ENCODE data around the gene FOXP1. TPM values are rescaled to one million over a fixed set of nuclear protein-coding genes. Genes with fewer than 3 reads are reported as not detected.

FOXP1 gene
- total RNA-seq, 1 experiment from 2014 or later: 2.9 TPM

GRCh38 chr3:71162221-71162620 lies 421.3 kb downstream of the FOXP1 start:
- no peak for DNase-seq (ENCODE audit: low read depth, low spot score)
- TF ChIP-seq REST (IDR thresholded peaks at IDR 0.05; ENCODE audit: insufficient read depth in 1 of 2, low read depth in 2 of 2, low read length in 1 of 2): no peak
- TF ChIP-seq POLR2AphosphoS5 (IDR thresholded peaks at IDR 0.05; ENCODE audit: low read depth, low read length): no peak
- no peak for TF ChIP-seq SIN3A (IDR thresholded peaks at IDR 0.05; ENCODE audit: borderline replicate concordance, insufficient read depth, low read depth, low read length)
- TF ChIP-seq, protein P1, sequence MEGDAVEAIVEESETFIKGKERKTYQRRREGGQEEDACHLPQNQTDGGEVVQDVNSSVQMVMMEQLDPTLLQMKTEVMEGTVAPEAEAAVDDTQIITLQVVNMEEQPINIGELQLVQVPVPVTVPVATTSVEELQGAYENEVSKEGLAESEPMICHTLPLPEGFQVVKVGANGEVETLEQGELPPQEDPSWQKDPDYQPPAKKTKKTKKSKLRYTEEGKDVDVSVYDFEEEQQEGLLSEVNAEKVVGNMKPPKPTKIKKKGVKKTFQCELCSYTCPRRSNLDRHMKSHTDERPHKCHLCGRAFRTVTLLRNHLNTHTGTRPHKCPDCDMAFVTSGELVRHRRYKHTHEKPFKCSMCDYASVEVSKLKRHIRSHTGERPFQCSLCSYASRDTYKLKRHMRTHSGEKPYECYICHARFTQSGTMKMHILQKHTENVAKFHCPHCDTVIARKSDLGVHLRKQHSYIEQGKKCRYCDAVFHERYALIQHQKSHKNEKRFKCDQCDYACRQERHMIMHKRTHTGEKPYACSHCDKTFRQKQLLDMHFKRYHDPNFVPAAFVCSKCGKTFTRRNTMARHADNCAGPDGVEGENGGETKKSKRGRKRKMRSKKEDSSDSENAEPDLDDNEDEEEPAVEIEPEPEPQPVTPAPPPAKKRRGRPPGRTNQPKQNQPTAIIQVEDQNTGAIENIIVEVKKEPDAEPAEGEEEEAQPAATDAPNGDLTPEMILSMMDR (IDR thresholded peaks at IDR 0.05): no peak; the same call in 1 of the 2 replicates
- no peak for TF ChIP-seq TCF7L2 (IDR thresholded peaks at IDR 0.05; ENCODE audit: low read depth, low read length)
- Histone ChIP-seq H3K4me3 (ENCODE audit: low read depth in 2 of 2, low read length in 2 of 2) (no peak overlapping the region), H3K27ac (ENCODE audit: low read length) (no peak overlapping the region), H3K36me3 (ENCODE audit: control insufficient read depth, insufficient read depth, low read length) (no peaks in the 10 kb centered on the region), H3K27me3 (ENCODE audit: control insufficient read depth, insufficient read depth, low read length) (no peaks in the 10 kb centered on the region), H3K9me3 (ENCODE audit: control insufficient read depth, insufficient read depth, low read depth, low read length) (no peaks in the 10 kb centered on the region), H3K4me1 (ENCODE audit: control insufficient read depth, insufficient read depth, low read length) (no peaks in the 10 kb centered on the region)
- no peak for ATAC-seq
- POLR2A ChIA-PET: no interaction called here
- in situ Hi-C loops (cut with HindIII; ENCODE audit: low pct_unique_long_range_greater_than_20kb, low sequenced_read_pairs) (no loop called here), intact Hi-C loops (cut with micrococcal nuclease; ENCODE audit: unreplicated experiment) (no loop called here)
- CTCF ChIA-PET: no interaction called here
- no TSS peak for BruUV-seq (replicated peaks)

- H3K9me3 ChIP-seq (ENCODE audit: control insufficient read depth, insufficient read depth, low read depth, low read length): no peaks in the 10 kb centered on the region
- no peak overlapping the region for H3K4me3 ChIP-seq (ENCODE audit: low read depth in 2 of 2, low read length in 2 of 2)
- H3K27ac ChIP-seq (ENCODE audit: low read length): no peak overlapping the region
- ATAC-seq (no peak), DNase-seq (ENCODE audit: low read depth, low spot score) (no peak)
- no peaks in the 10 kb centered on the region for H3K36me3 ChIP-seq (ENCODE audit: control insufficient read depth, insufficient read depth, low read length)
- ChIA-PET POLR2A (no interaction called here), CTCF (no interaction called here)
- intact Hi-C loops (cut with micrococcal nuclease; ENCODE audit: unreplicated experiment) (no loop called here), in situ Hi-C loops (cut with HindIII; ENCODE audit: low pct_unique_long_range_greater_than_20kb, low sequenced_read_pairs) (no loop called here)
- BruUV-seq (replicated peaks): no TSS peak
- H3K27me3 ChIP-seq (ENCODE audit: control insufficient read depth, insufficient read depth, low read length): no peaks in the 10 kb centered on the region
- H3K4me1 ChIP-seq (ENCODE audit: control insufficient read depth, insufficient read depth, low read length): no peaks in the 10 kb centered on the region
- TF ChIP-seq SIN3A (IDR thresholded peaks at IDR 0.05; ENCODE audit: borderline replicate concordance, insufficient read depth, low read depth, low read length): no peak
- TF ChIP-seq TCF7L2 (IDR thresholded peaks at IDR 0.05; ENCODE audit: low read depth, low read length): no peak
- TF ChIP-seq REST (IDR thresholded peaks at IDR 0.05; ENCODE audit: insufficient read depth in 1 of 2, low read depth in 2 of 2, low read length in 1 of 2): no peak
- no peak for TF ChIP-seq POLR2AphosphoS5 (IDR thresholded peaks at IDR 0.05; ENCODE audit: low read depth, low read length)
- TF ChIP-seq, protein P1 (IDR thresholded peaks at IDR 0.05): no peak
Measured at GRCh38 chr3:71160785-71161546, 422.6 kb downstream of the FOXP1 start.

Measured in Panc1 (cell line).